Kidney tubule cell (primary cell): Measurements from ENCODE around the gene PDZD8.
"Not testable (repeated sequence)": the region's sequence is repeated elsewhere in the genome, so short reads cannot be mapped to it uniquely, and the experiment has no call there.

Experiments
- DNase-seq: peaks from one replicate; pipeline ENCODE4 v3.0.0-alpha.2; 2018; ENCODE audit warnings: low spot score

Gene PDZD8

DNA sequence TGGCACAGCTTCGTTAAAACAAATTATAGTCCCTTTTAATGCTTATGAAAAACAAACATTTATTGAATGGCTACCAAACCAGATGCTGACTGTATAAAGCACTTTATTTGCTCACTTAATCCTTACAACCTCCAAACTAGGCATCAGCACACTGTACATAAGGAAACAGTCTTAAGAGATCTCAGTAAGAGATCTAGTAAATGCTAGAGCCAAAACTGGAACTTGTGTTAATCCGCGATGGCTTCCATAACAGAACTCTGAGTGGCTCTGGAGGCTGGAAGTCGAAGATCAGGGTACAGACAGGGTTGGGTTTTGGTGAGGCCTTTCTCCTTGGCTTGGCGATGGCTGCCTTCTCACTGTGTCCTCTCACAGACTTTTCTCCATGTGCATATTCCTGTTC is 27.0 kb downstream of the PDZD8 start:
- DNase-seq = no peak

GRCh38 chr10:117346574-117346973 is 28.7 kb downstream of the PDZD8 start:
- DNase-seq = no peak

DNA sequence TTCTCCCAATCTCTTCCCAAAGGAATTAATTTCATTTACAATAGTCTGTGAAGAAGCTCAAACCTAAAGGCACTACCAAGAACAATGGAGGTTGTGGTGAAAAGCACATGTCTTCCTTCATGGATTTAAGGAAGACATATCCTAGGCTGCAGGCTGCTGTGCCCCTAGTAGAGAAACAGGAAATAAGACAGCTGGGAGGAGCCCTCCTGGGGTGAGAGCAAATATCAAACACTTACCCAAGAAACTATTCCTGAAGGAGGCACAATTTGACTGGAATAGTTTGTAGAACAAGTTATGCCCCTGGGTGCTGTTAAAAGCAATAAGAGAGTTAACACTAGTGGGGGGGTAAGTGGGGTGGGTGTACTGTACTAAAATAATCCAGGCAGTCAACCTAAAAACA is 30.1 kb downstream of the PDZD8 start:
- DNase-seq = peak; percentile 24

- peak; percentile 17 for DNase-seq
Measured at GRCh38 chr10:117342641-117343040, 32.6 kb downstream of the PDZD8 start.

DNA sequence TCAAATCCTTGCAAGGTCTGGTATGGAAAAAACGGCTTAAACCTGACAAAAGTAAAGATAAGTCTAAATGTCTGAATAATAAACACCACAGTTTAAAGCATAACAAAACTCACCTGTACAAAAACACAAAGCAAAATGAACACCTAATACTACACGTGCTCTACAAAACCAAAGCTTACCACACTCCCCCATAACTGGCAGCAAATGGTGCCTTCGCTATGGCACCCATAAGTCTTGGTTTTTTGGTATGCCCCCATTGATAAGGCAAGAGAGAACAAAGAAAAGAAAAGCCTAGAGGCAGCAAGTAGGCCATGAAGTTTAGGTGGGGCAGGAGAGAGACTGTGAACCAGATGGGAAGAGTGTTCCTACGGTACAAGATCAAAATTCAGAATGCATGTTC is 34.2 kb downstream of the PDZD8 start:
- DNase-seq = no peak

DNA sequence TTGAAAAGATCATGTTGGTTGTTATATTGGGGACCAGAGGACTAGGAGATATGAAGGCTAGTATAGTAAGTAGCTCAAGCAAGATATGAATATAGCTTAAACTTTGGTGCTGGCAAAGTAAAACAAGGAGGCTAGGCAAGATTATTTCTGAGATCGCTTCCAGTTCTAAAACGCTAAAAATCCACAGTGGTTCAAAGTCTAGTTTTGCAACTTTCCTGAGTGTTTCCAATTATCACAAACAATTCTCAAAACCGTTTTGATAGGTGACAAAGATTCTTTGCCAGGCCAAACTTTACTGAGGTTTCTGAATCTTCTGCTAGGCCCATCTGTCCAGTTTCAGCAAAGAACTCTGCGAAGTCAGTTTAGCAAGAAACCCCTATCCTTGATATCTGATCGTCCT is 35.3 kb downstream of the PDZD8 start:
- no peak for DNase-seq

DNA sequence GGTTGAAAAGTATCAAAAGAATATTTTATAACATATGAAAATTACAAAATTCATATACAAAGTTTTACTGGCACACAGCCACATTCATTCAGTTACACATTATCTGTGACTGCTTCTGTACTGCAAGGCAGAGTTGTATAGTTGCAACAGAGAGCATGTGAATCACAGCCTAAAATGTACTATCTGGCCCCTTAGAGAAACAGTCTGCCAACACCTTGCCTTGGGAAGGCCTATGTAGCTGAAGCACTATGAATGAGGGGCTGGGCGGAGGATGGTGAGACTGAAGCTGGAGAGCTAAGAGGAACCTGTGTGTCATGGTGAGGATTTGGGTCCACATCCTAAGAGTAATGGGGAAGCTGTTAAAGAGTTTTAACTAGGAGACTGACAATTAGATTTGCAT is 35.7 kb downstream of the PDZD8 start:
- DNase-seq = peak; percentile 16

- no peak for DNase-seq
Measured at GRCh38 chr10:117334926-117335325, 40.3 kb downstream of the PDZD8 start.

DNA sequence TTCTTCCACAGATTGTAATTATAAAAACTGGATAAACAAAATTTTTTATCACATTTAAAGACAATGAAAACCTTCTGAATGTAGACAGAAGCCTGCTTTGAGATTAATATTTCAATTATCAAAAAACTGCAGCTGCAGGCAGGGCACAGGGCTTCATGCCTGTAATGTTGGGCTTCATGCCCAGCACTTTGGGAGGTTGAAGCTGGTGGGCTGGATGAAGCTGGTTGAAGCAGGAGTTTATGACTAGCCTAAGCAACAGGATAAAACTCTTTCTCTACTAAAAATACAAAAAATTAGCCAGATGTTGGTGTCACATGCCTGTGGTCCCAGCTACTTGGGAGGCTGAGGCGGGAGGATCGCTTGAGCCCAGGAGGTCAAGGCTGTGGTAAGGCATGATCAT is 41.2 kb downstream of the PDZD8 start:
- no peak for DNase-seq

- DNase-seq = no peak
Measured at GRCh38 chr10:117327262-117327661, 48.0 kb downstream of the PDZD8 start.

DNA sequence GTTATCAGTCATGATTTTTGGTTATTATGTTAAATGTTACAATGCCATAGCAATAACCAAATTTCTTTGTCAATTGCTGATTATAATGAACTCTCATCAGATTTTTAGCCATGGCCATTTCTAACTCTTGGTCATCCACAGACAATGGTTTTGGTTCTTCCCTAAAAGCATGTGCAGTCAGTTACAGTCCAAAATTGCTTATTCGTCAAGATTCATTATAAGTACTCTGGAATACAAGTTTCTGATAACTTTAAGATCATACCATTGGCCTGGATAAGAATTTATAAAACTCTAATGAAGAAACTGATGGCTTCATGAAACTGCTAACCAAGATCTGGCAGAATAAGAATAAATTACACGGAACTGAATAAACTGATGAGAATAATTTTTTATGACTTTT is 50.9 kb downstream of the PDZD8 start:
- DNase-seq = no peak

DNA sequence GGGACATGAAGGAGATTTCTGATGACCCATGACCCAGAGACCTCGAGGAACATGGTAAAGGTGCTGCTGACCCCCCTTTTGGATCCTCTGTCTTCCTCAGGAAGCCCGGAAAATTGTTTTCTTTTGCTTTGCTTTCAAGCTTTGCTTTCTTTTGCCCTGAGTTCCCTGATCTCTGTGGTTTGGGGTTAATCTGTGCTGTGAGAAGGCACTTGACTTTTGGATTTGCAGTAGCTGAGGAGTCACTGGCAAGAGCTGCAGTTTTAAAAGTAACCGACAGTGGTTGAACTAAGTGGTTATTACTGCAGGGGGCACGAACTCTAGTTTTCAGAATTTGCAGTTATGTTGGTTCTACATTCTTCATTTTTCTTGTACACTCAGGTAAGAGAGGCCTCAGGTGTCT is 53.0 kb downstream of the PDZD8 start:
- peak; percentile 26 for DNase-seq

GRCh38 chr10:117320050-117320665 is 55.1 kb downstream of the PDZD8 start:
- DNase-seq = peak; percentile 35

DNA sequence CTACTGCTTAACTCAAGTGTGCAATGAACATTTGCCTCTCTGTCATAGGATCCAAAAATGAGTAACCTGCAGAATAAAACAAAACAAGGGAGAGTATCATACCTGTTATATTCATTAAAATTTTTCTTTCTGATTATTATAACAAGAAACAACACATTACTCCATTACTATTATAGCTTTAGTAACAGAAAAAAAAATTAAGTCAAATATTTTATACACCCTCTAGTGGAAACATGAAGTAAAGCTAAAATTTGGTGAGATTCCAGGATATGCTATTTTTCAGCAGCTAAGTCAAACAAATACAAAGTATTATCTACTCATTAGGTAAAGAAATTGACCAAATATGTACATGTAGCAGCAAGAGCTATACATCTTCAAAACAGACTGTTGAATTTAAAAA is 56.3 kb downstream of the PDZD8 start:
- no peak for DNase-seq

GRCh38 chr10:117316701-117317100 is 58.5 kb downstream of the PDZD8 start:
- no peak for DNase-seq

DNA sequence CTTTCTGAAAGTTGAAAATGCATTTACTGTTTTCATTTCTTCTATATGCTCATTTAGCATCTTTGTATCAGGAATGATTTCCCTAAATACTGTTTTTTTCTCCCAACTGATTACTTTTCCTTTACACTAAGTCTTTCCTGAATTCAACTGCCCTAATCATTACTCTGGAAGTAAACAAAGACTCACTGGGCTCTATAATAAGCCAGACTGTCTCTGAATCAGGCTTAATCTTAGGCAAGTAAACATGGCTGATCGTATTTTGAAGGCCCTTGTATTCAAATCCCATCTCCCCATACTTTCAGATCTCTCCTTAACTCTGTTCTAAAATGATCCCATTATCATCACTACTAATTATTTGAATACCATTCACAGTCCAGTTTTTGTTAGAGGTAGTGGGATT is 61.6 kb downstream of the PDZD8 start:
- DNase-seq = no peak

DNA sequence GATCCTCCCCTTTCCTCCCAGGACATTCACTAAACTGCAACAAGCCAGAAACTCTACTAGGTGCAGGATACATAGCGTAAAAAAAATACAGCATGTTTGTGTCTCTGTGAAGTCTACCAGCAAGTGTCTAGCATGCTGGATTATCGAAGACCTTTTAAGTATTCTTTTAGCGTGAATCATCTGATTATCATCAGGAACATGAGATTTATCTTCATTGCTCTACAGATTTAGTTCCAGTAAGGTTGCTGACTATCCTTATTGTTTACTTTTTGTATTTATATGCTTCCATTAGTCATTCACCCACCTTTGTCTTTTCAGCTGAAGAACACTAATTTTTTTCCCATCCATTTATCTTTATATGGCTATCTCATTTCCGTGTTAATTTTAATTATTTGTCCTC is 62.8 kb downstream of the PDZD8 start:
- no peak for DNase-seq

GRCh38 chr10:117311261-117311660 is 64.0 kb downstream of the PDZD8 start:
- DNase-seq = peak; percentile 6

DNA sequence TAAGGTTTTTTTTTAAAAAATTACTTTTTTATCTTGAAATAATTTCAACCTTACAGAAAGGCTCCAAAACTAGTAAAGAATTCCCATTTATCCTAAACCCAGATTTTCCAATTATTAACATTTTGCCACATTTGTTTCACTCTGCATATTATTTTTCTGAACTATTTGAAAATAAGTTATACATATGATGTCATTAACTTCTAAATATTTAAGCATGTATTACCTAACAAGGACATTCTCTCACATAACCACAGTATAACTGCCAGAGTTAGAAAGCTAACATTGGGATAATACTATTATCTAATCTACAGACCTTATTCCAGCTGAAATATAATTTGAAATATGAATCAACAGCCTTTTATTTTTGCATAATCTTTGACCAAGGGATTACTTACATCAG is 68.6 kb downstream of the PDZD8 start:
- DNase-seq = no peak

- DNase-seq = not testable (repeated sequence)
Measured at GRCh38 chr10:117303451-117303850, 71.8 kb downstream of the PDZD8 start.

DNA sequence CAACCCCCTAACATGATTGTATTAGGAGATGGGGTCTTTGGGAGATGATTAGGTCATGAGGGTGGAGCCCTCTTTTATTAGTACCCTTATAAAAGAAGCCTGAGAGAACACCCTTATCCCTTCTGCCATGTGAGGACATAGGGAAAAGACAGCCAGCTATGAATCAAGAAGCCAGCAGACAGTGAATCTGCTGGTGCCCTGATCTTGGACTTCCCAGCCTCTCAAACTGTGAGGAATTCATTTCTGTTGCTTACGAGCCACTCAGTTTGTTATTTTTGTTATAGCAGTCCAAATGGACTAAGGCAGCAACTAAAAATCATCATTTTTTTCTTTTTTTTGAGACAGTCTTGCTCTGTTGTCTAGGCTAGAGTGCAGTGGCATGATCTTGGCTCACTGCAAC is 74.6 kb downstream of the PDZD8 start:
- DNase-seq = no peak

DNA sequence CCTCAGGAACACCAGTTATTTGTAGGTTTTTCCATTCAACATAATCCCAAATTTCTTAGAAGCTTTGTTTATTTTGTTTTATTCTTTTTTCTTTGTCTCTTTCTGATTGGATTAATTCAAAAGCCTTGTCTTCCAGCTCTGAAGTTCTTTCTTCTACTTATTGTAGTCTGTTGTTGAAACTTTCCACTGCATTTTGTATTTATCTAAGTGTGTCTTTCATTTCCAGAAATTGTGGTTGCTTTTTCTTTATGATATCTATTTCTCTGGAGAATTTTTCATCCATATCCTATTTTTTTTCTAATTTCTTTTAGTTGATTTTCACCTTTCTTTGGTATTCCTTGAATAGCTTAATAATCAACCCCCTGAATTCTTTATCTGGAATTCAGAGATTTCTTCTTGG is 75.8 kb downstream of the PDZD8 start:
- DNase-seq = no peak

- no peak for DNase-seq
Measured at GRCh38 chr10:117298219-117298618, 77.0 kb downstream of the PDZD8 start.

GRCh38 chr10:117294735-117295134 is 80.5 kb downstream of the PDZD8 start:
- no peak for DNase-seq
